Fibroblast of lung (primary cell): ENCODE results near the gene NCK2.

ENCODE experiments used
- CTCF ChIP-seq, 2 donors: IDR thresholded peaks in 1 of 2; conservative IDR thresholded peaks in 1 of 2; 1 replicate in 1 of 2; 2 replicates in 1 of 2; pipeline ENCODE4 v1.5.1; 2011 to 2012; ENCODE audit warnings: low read length in 2 of 2, control low read depth in 1 of 2, inconsistent platforms in 1 of 2, low read depth in 1 of 2, mild to moderate bottlenecking in 1 of 2
- EZH2 ChIP-seq: IDR thresholded peaks from 2 replicates; pipeline ENCODE4 v1.5.1; 2012; ENCODE audit warnings: low read length, control low read depth, mild to moderate bottlenecking; ENCODE audit errors: missing control alignments

GRCh38 chr2:105867587-105867986 lies 122.9 kb downstream of the NCK2 start:
- TF ChIP-seq CTCF (conservative IDR thresholded peaks at IDR 0.05 in 1 of 2, IDR thresholded peaks at IDR 0.05 in 1 of 2; ENCODE audit: low read depth in 1 of 2, low read length in 2 of 2) (no peak), EZH2 (no peak)
